Right lung (tissue), 10 donors: Measurements from ENCODE around the gene CCDC93. TPM values are rescaled to one million over a fixed set of nuclear protein-coding genes. Genes with fewer than 3 reads are reported as not detected.

Experiments
- DNase-seq, 2 donors: peaks; one replicate each; pipeline ENCODE4 v3.0.0-alpha.2; 2013
- long read RNA-seq, 8 donors: transcript quantifications; one replicate each; lab custom pipeline, GENCODE V29; 2026
- polyA plus RNA-seq, 5 donors: library from polyadenylated mRNA; unstranded; fragments of 120-200 nt; gene quantifications; one replicate each; pipeline versions ENCODE4 v1.2.1 to v1.2.3, GENCODE V29; 2013; ENCODE audit warnings: inconsistent platforms in 1 of 5, low replicate concordance in 1 of 5; ENCODE audit not compliant: insufficient read length in 5 of 5, insufficient read depth in 1 of 5

Gene CCDC93
- polyA plus RNA-seq: 10 to 100 TPM; 32.5 to 57.6 (median 51.1) TPM
- long read RNA-seq, donor 1, full-length matches to known transcripts: 1 of 6 reads
- long read RNA-seq, donor 1, partial matches to known transcripts: 5 of 6 reads
- long read RNA-seq, donor 1, other reads (novel, unspliced or antisense): 0 of 6 reads
- long read RNA-seq, donor 2: 0 reads
- long read RNA-seq, donor 3, full-length matches to known transcripts: 1 of 8 reads
- long read RNA-seq, donor 3, partial matches to known transcripts: 7 of 8 reads
- long read RNA-seq, donor 3, other reads (novel, unspliced or antisense): 0 of 8 reads
- long read RNA-seq, donor 4, full-length matches to known transcripts: 3 of 3 reads
- long read RNA-seq, donor 4, partial matches to known transcripts: 0 of 3 reads
- long read RNA-seq, donor 4, other reads (novel, unspliced or antisense): 0 of 3 reads
- long read RNA-seq, donor 5: 0 reads
- long read RNA-seq, donor 6, full-length matches to known transcripts: 1 of 1 reads
- long read RNA-seq, donor 6, partial matches to known transcripts: 0 of 1 reads
- long read RNA-seq, donor 6, other reads (novel, unspliced or antisense): 0 of 1 reads
- long read RNA-seq, donor 7: 0 reads
- long read RNA-seq, donor 8, full-length matches to known transcripts: 2 of 2 reads
- long read RNA-seq, donor 8, partial matches to known transcripts: 0 of 2 reads
- long read RNA-seq, donor 8, other reads (novel, unspliced or antisense): 0 of 2 reads

GRCh38 chr2:118013724-118014491 lies at the start of gene CCDC93:
Gene CCDC93, minus strand, starts transcription at chr2:118014070. Its CDS starts 75 bp downstream, at chr2:118013995.
- DNase-seq: peak; percentile 85

GRCh38 chr2:118062669-118063068 lies 48.8 kb upstream of the CCDC93 start:
- no peak for DNase-seq

- no peak for DNase-seq
Observed at GRCh38 chr2:118062048-118062447, 48.2 kb upstream of the CCDC93 start.

- DNase-seq: no peak
Observed at GRCh38 chr2:118061135-118061955, 47.5 kb upstream of the CCDC93 start.

- DNase-seq: no peak
Observed at GRCh38 chr2:118059919-118060478, 46.1 kb upstream of the CCDC93 start.

- DNase-seq: no peak
Observed at GRCh38 chr2:118058951-118059350, 45.1 kb upstream of the CCDC93 start.

GRCh38 chr2:118056801-118057200 lies 42.9 kb upstream of the CCDC93 start:
- no peak for DNase-seq

- DNase-seq: no peak
Observed at GRCh38 chr2:118056165-118056534, 42.3 kb upstream of the CCDC93 start.

GRCh38 chr2:118055512-118056164 lies 41.8 kb upstream of the CCDC93 start:
- no peak for DNase-seq

GRCh38 chr2:118054213-118055008 lies 40.5 kb upstream of the CCDC93 start:
- no peak for DNase-seq

- DNase-seq: no peak
Observed at GRCh38 chr2:118053681-118054080, 39.8 kb upstream of the CCDC93 start.

- no peak for DNase-seq
Observed at GRCh38 chr2:118052474-118052873, 38.6 kb upstream of the CCDC93 start.

- no peak for DNase-seq
Observed at GRCh38 chr2:118051826-118052358, 38.0 kb upstream of the CCDC93 start.

GRCh38 chr2:118050974-118051373 lies 37.1 kb upstream of the CCDC93 start:
- DNase-seq: no peak

GRCh38 chr2:118050386-118050785 lies 36.5 kb upstream of the CCDC93 start:
- no peak for DNase-seq

GRCh38 chr2:118049816-118050140 lies 35.9 kb upstream of the CCDC93 start:
- DNase-seq: no peak

GRCh38 chr2:118049140-118049815 lies 35.4 kb upstream of the CCDC93 start:
- no peak for DNase-seq

- DNase-seq: no peak
Observed at GRCh38 chr2:118048401-118048800, 34.5 kb upstream of the CCDC93 start.

GRCh38 chr2:118047380-118047826 lies 33.5 kb upstream of the CCDC93 start:
- DNase-seq: no peak
